ENCODE data around the gene KANK3. TPM values are rescaled to one million over a fixed set of nuclear protein-coding genes. Genes with fewer than 3 reads are reported as not detected.

KANK3 gene
- polyA plus RNA-seq, 1 donor from 2014 or later: 2.8 TPM

- H3K9me2 ChIP-seq (ENCODE audit: insufficient read depth, low read length): no peaks in the 10 kb centered on the region
- H4K20me1 ChIP-seq (ENCODE audit: insufficient read depth): no peaks in the 10 kb centered on the region
- no peak overlapping the region for H3K4me3 ChIP-seq (ENCODE audit: low read length)
- H2AFZ ChIP-seq (ENCODE audit: low read depth, low read length): no peak overlapping the region
- H3K4me2 ChIP-seq (ENCODE audit: low read length): no peak overlapping the region
- peaks cover 22% of the 10 kb centered on the region for H3K27me3 ChIP-seq (ENCODE audit: insufficient read depth, low read depth, low read length)
- no peaks in the 10 kb centered on the region for H3F3A ChIP-seq (ENCODE audit: insufficient read depth, low read length, poor library complexity, severe bottlenecking)
- H3K27ac ChIP-seq (ENCODE audit: low read length): no peak overlapping the region
- H3K9ac ChIP-seq (ENCODE audit: low read length): no peak overlapping the region
- no peaks in the 10 kb centered on the region for H3K79me2 ChIP-seq (replicated peaks; ENCODE audit: insufficient read depth, low read length)
- TF ChIP-seq TAF1 (IDR thresholded peaks at IDR 0.05; ENCODE audit: low read depth) (no peak), POLR2AphosphoS5 (IDR thresholded peaks at IDR 0.05) (no peak), CTCF (IDR thresholded peaks at IDR 0.05; ENCODE audit: poor library complexity, severe bottlenecking) (no peak), SMC3 (conservative IDR thresholded peaks at IDR 0.05; ENCODE audit: poor library complexity) (no peak), MXI1 (conservative IDR thresholded peaks at IDR 0.05; ENCODE audit: poor library complexity, severe bottlenecking) (no peak), RAD21 (conservative IDR thresholded peaks at IDR 0.05) (no peak), REST (IDR thresholded peaks at IDR 0.05; ENCODE audit: borderline replicate concordance) (no peak), EZH2 (IDR thresholded peaks at IDR 0.05; ENCODE audit: borderline replicate concordance, insufficient read depth, low read length, poor library complexity, severe bottlenecking) (no peak), EP300 (conservative IDR thresholded peaks at IDR 0.05; ENCODE audit: poor library complexity, severe bottlenecking) (no peak)
- H3K9me3 ChIP-seq (ENCODE audit: low read length): no peaks in the 10 kb centered on the region
- no peaks in the 10 kb centered on the region for H3K36me3 ChIP-seq (ENCODE audit: insufficient read depth, low read length)
Observed at GRCh38 chr19:8358948-8359347, 15.9 kb upstream of the KANK3 start.

- Histone ChIP-seq H3K27ac (ENCODE audit: low read length) (no peak overlapping the region), H3K9me2 (ENCODE audit: insufficient read depth, low read length) (no peaks in the 10 kb centered on the region), H3K27me3 (ENCODE audit: insufficient read depth, low read depth, low read length) (peaks cover 4% of the 10 kb centered on the region), H3K9me3 (ENCODE audit: low read length) (no peaks in the 10 kb centered on the region), H3K9ac (ENCODE audit: low read length) (no peak overlapping the region), H3K4me3 (ENCODE audit: low read length) (no peak overlapping the region), H3K36me3 (ENCODE audit: insufficient read depth, low read length) (no peaks in the 10 kb centered on the region), H3F3A (ENCODE audit: insufficient read depth, low read length, poor library complexity, severe bottlenecking) (no peaks in the 10 kb centered on the region), H3K79me2 (replicated peaks; ENCODE audit: insufficient read depth, low read length) (no peaks in the 10 kb centered on the region), H4K20me1 (ENCODE audit: insufficient read depth) (no peaks in the 10 kb centered on the region), H2AFZ (ENCODE audit: low read depth, low read length) (no peak overlapping the region), H3K4me2 (ENCODE audit: low read length) (no peak overlapping the region)
- no peak for TF ChIP-seq SMC3 (conservative IDR thresholded peaks at IDR 0.05; ENCODE audit: poor library complexity)
- TF ChIP-seq TAF1 (IDR thresholded peaks at IDR 0.05; ENCODE audit: low read depth): no peak
- no peak for TF ChIP-seq MXI1 (conservative IDR thresholded peaks at IDR 0.05; ENCODE audit: poor library complexity, severe bottlenecking)
- TF ChIP-seq REST (IDR thresholded peaks at IDR 0.05; ENCODE audit: borderline replicate concordance): no peak
- no peak for TF ChIP-seq RAD21 (conservative IDR thresholded peaks at IDR 0.05)
- TF ChIP-seq POLR2AphosphoS5 (IDR thresholded peaks at IDR 0.05): no peak
- TF ChIP-seq CTCF (IDR thresholded peaks at IDR 0.05; ENCODE audit: poor library complexity, severe bottlenecking): no peak
- TF ChIP-seq EP300 (conservative IDR thresholded peaks at IDR 0.05; ENCODE audit: poor library complexity, severe bottlenecking): no peak
- no peak for TF ChIP-seq EZH2 (IDR thresholded peaks at IDR 0.05; ENCODE audit: borderline replicate concordance, insufficient read depth, low read length, poor library complexity, severe bottlenecking)
Observed at GRCh38 chr19:8357007-8357521, 14.0 kb upstream of the KANK3 start.

All from neural cell (in vitro differentiated cells).